CD14-positive monocyte (primary cell): ENCODE measurements around the gene CEL. TPM values are rescaled to one million over a fixed set of nuclear protein-coding genes. Genes with fewer than 3 reads are reported as not detected.

Experiments
- DNase-seq, 3 donors: peaks; one replicate each; pipeline ENCODE4 v3.0.0-alpha.2; 2011 to 2022
- H2AFZ ChIP-seq: 2 replicates; pipeline ENCODE4 v1.6.0; 2012; ENCODE audit warnings: mild to moderate bottlenecking, low read depth, low read length, inconsistent platforms; ENCODE audit not compliant: insufficient read depth, poor library complexity, severe bottlenecking
- H3K27ac ChIP-seq, 2 donors: 1 replicate in 1 of 2; 2 replicates in 1 of 2; pipeline ENCODE4 v1.5.1; 2012 to 2013; ENCODE audit warnings: low read length in 2 of 2, control low read depth in 1 of 2, inconsistent platforms in 1 of 2, low read depth in 1 of 2, mild to moderate bottlenecking in 1 of 2
- H3K27me3 ChIP-seq, 2 donors: one replicate each; pipeline versions ENCODE4 v1.6.0 to v1.6.1; 2011 to 2013; ENCODE audit warnings: low read length in 2 of 2; ENCODE audit not compliant: control insufficient read depth in 2 of 2, insufficient read depth in 2 of 2
- H3K36me3 ChIP-seq, 2 donors: replicated peaks in 1 of 2; 1 replicate in 1 of 2; 2 replicates in 1 of 2; pipeline versions ENCODE4 v1.5.1 to v1.6.1; 2012 to 2013; ENCODE audit warnings: low read length in 2 of 2, control low read depth in 1 of 2, inconsistent platforms in 1 of 2, mild to moderate bottlenecking in 1 of 2; ENCODE audit not compliant: insufficient read depth in 2 of 2, control insufficient read depth in 1 of 2
- H3K4me1 ChIP-seq, 2 donors: 1 replicate in 1 of 2; 2 replicates in 1 of 2; pipeline versions ENCODE4 v1.5.1 to v1.6.1; 2012 to 2013; ENCODE audit warnings: low read length in 2 of 2, control low read depth in 1 of 2, inconsistent platforms in 1 of 2, mild to moderate bottlenecking in 1 of 2, moderate library complexity in 1 of 2; ENCODE audit not compliant: insufficient read depth in 2 of 2, control insufficient read depth in 1 of 2
- H3K4me2 ChIP-seq: replicated peaks from 2 replicates; pipeline ENCODE3; 2012; ENCODE audit warnings: low read length, moderate library complexity, mild to moderate bottlenecking; ENCODE audit not compliant: poor library complexity, severe bottlenecking; ENCODE audit errors: extremely low read depth
- H3K4me3 ChIP-seq, 3 experiments: fragments of 200-600 bp in 1 of 3; sonication (generic) in 1 of 3; replicated peaks in 1 of 3; 1 replicate in 2 of 3; 2 replicates in 1 of 3; pipeline ENCODE4 v1.5.1; 2011 to 2013; ENCODE audit warnings: low read length in 3 of 3, mild to moderate bottlenecking in 3 of 3, control low read depth in 2 of 3, low read depth in 2 of 3, inconsistent platforms in 1 of 3, moderate library complexity in 1 of 3
- H3K79me2 ChIP-seq: 2 replicates; pipeline ENCODE4 v1.6.0; 2012; ENCODE audit warnings: mild to moderate bottlenecking, control low read depth, inconsistent platforms, low read length, moderate library complexity; ENCODE audit not compliant: insufficient read depth
- H3K9ac ChIP-seq: 2 replicates; pipeline ENCODE4 v1.6.0; 2017; ENCODE audit warnings: low read length, mild to moderate bottlenecking; ENCODE audit not compliant: insufficient read depth, poor library complexity, severe bottlenecking
- H3K9me3 ChIP-seq, 2 donors: replicated peaks in 1 of 2; 1 replicate in 1 of 2; 2 replicates in 1 of 2; pipeline versions ENCODE4 v1.5.1 to v1.6.1; 2012 to 2013; ENCODE audit warnings: low read length in 2 of 2, control low read depth in 1 of 2; ENCODE audit not compliant: control insufficient read depth in 1 of 2, insufficient read depth in 1 of 2
- H4K20me1 ChIP-seq: 2 replicates; pipeline ENCODE4 v1.6.0; 2012; ENCODE audit warnings: mild to moderate bottlenecking, low read length, control low read depth, moderate library complexity; ENCODE audit not compliant: insufficient read depth
- H3K27ac Mint-ChIP-seq, 7 donors: one replicate each; pipeline ENCODE4 v1.8.0; 2020; ENCODE audit warnings: mild to moderate bottlenecking in 7 of 7, mixed read lengths in 7 of 7, moderate library complexity in 6 of 7, inconsistent platforms in 2 of 7
- H3K27me3 Mint-ChIP-seq, 3 donors: one replicate each; pipeline ENCODE4 v1.8.0; 2021 to 2022; ENCODE audit warnings: low read depth in 3 of 3, mild to moderate bottlenecking in 3 of 3, mixed read lengths in 3 of 3, moderate library complexity in 3 of 3, inconsistent platforms in 1 of 3
- H3K36me3 Mint-ChIP-seq, 2 donors: one replicate each; pipeline ENCODE4 v1.8.0; 2020; ENCODE audit warnings: mixed read lengths in 2 of 2, inconsistent platforms in 1 of 2, mild to moderate bottlenecking in 1 of 2
- H3K4me1 Mint-ChIP-seq: one replicate; pipeline ENCODE4 v1.8.0; 2020; ENCODE audit warnings: mild to moderate bottlenecking, mixed read lengths
- H3K4me3 Mint-ChIP-seq, 2 donors: one replicate each; pipeline ENCODE4 v1.8.0; 2020; ENCODE audit warnings: mild to moderate bottlenecking in 2 of 2, mixed read lengths in 2 of 2, moderate library complexity in 1 of 2
- H3K9me3 Mint-ChIP-seq, 7 donors: one replicate each; pipeline ENCODE4 v1.8.0; 2020 to 2022; ENCODE audit warnings: mixed read lengths in 7 of 7, mild to moderate bottlenecking in 6 of 7, moderate library complexity in 6 of 7, inconsistent platforms in 2 of 7
- CTCF ChIP-seq: fragments of 200-600 bp; IDR thresholded peaks from one replicate; pipeline ENCODE4 v1.8.0; 2022; ENCODE audit warnings: antibody characterized with exemption, mild to moderate bottlenecking
- WGBS: methylation state at CpG from one replicate; pipeline ENCODE4 v1.1.5; 2013; ENCODE audit warnings: missing lambda C conversion rate; ENCODE audit not compliant: insufficient coverage; 5-methylcytosine and 5-hydroxymethylcytosine counted together
- intact Hi-C, 2 donors: fragments of 100-400 bp; cut with micrococcal nuclease; formaldehyde crosslinking; loops; one replicate each; pipeline versions ENCODE4 v1.15.0 to v1.15.1; 2023
- polyA plus RNA-seq, 3 donors: library from polyadenylated mRNA; depleted of rRNA in 1 of 3; unstranded in 2 of 3; stranded (reverse) in 1 of 3; fragments of 300-500 nt in 2 of 3; fragments of >200 nt in 1 of 3; fragmentation: Illumina TruSeq in 2 of 3; gene quantifications; 1 replicate in 2 of 3; 2 replicates in 1 of 3; pipeline ENCODE4 v1.2.3, GENCODE V29; 2012 to 2021

CEL gene
- polyA plus RNA-seq, 3 donors, result 0.24 TPM; not detected in 2

GRCh38 chr9:133027134-133027533 lies 34.6 kb upstream of the CEL start:
- no peaks in the 10 kb centered on the region for H3K36me3 ChIP-seq
- no peaks in the 10 kb centered on the region for H3K9me3 ChIP-seq
- H3K79me2 ChIP-seq, result peaks cover 26% of the 10 kb centered on the region
- no peak overlapping the region for H3K9ac ChIP-seq
- H4K20me1 ChIP-seq, result no peaks in the 10 kb centered on the region
- H3K4me3 ChIP-seq, result no peak overlapping the region
- H3K4me1 Mint-ChIP-seq, result peaks cover 28% of the 10 kb centered on the region
- no peak overlapping the region for H3K4me3 Mint-ChIP-seq
- H3K36me3 Mint-ChIP-seq, result no peaks in the 10 kb centered on the region
- no peak for TF ChIP-seq CTCF
- H3K27ac Mint-ChIP-seq, result no peak overlapping the region
- no peak for DNase-seq
- H3K27ac ChIP-seq, result no peak overlapping the region
- H3K4me1 ChIP-seq, result peaks cover 21 to 26% of the 10 kb centered on the region in 2 donors
- H3K27me3 Mint-ChIP-seq, result peaks cover 2 to 5% (median 3%) of the 10 kb centered on the region in 3 donors
- no peak overlapping the region for H2AFZ ChIP-seq
- whole genome bisulfite sequencing, result 65% methylated on average over 3 of the region's 5 CpGs
- H3K4me2 ChIP-seq, result no peak overlapping the region
- no peaks in the 10 kb centered on the region for H3K27me3 ChIP-seq
- H3K9me3 Mint-ChIP-seq, result peaks cover 0 to 5% (median 0%) of the 10 kb centered on the region in 7 donors
- intact Hi-C loops, result loop anchor here in 1 of 2 donors (10.0 kb wide), 1 partner anchor 458 kb away; no protein-coding TSS in a partner anchor

- H2AFZ ChIP-seq, result no peak overlapping the region
- no peaks in the 10 kb centered on the region for H3K27me3 ChIP-seq
- H3K79me2 ChIP-seq, result peaks cover 37% of the 10 kb centered on the region
- Mint-ChIP-seq H3K27me3 (peaks cover 2 to 5% (median 3%) of the 10 kb centered on the region in 3 donors), H3K4me3 (no peak overlapping the region), H3K9me3 (peaks cover 0 to 6% (median 0%) of the 10 kb centered on the region in 7 donors), H3K4me1 (peaks cover 24% of the 10 kb centered on the region), H3K27ac (peak overlapping the region in 1 of 7 donors; percentile 71), H3K36me3 (peaks cover 1 to 8% of the 10 kb centered on the region in 2 donors)
- peaks cover 20 to 24% of the 10 kb centered on the region in 2 donors for H3K4me1 ChIP-seq
- 96% methylated on average over 3 of the region's 3 CpGs for WGBS
- H4K20me1 ChIP-seq, result peaks cover 3% of the 10 kb centered on the region
- H3K9me3 ChIP-seq, result no peaks in the 10 kb centered on the region
- no peak for TF ChIP-seq CTCF
- intact Hi-C loops, result loop anchor here in 1 of 2 donors (10.0 kb wide), 1 partner anchor 457 kb away; no protein-coding TSS in a partner anchor
- DNase-seq, result no peak
- H3K27ac ChIP-seq, result no peak overlapping the region
- H3K36me3 ChIP-seq, result peaks cover 0 to 4% of the 10 kb centered on the region in 2 donors
- H3K4me2 ChIP-seq, result no peak overlapping the region
- H3K9ac ChIP-seq, result no peak overlapping the region
- no peak overlapping the region for H3K4me3 ChIP-seq
These were observed 33.6 kb upstream of the CEL start for GRCh38 chr9:133028221-133028620.
